H1 (cell line): ENCODE measurements around the gene CTIF. TPM values are rescaled to one million over a fixed set of nuclear protein-coding genes. Genes with fewer than 3 reads are reported as not detected.

Experiments
- CTCF ChIA-PET: fragments of 300-600 bp; sonication (Branson Sonifier 250); formaldehyde crosslinking; loops from one replicate; lab custom pipeline; 2021; ENCODE audit not compliant: partially characterized antibody; lab: Charles Lee
- POLR2A ChIA-PET: fragments of 300-600 bp; sonication (Branson Sonifier 250); formaldehyde crosslinking; loops from one replicate; lab custom pipeline; 2021; ENCODE audit warnings: inconsistent platforms; ENCODE audit not compliant: partially characterized antibody; lab: Charles Lee
- DNase-seq, 2 experiments: peaks; one replicate each; pipeline versions ENCODE4 v3.0.0 to v3.0.0-alpha.2; 2010 to 2022; ENCODE audit warnings: low spot score in 2 of 2, low read depth in 1 of 2, mixed read lengths in 1 of 2
- FAIRE-seq: peaks from 2 replicates; lab custom pipeline; 2011; peaks lifted over from hg19 to GRCh38; lab: Jason Lieb, UNC
- H2AFZ ChIP-seq: 2 replicates; pipeline ENCODE4 v1.8.1; 2012; ENCODE audit warnings: low read length, inconsistent platforms
- H2AK5ac ChIP-seq: 2 replicates; pipeline ENCODE4 v1.6.1; 2013; ENCODE audit warnings: low read depth, low read length
- H2BK120ac ChIP-seq: replicated peaks from 2 replicates; pipeline ENCODE3; 2013; ENCODE audit warnings: low read depth, low read length, inconsistent platforms
- H2BK12ac ChIP-seq: 2 replicates; pipeline ENCODE4 v1.6.1; 2013; ENCODE audit warnings: low read depth, low read length
- H2BK15ac ChIP-seq: 2 replicates; pipeline ENCODE4 v1.6.1; 2013; ENCODE audit warnings: low read length
- H2BK20ac ChIP-seq: 2 replicates; pipeline ENCODE4 v1.6.1; 2013; ENCODE audit warnings: low read length
- H2BK5ac ChIP-seq: 2 replicates; pipeline ENCODE4 v1.6.1; 2013; ENCODE audit warnings: low read depth, low read length
- H3K14ac ChIP-seq: 2 replicates; pipeline ENCODE4 v1.6.1; 2013; ENCODE audit warnings: inconsistent platforms; ENCODE audit not compliant: insufficient read length
- H3K18ac ChIP-seq: 2 replicates; pipeline ENCODE4 v1.6.1; 2013; ENCODE audit warnings: low read length; ENCODE audit errors: extremely low read depth
- H3K23ac ChIP-seq: 2 replicates; pipeline ENCODE4 v1.6.1; 2013; ENCODE audit warnings: inconsistent platforms; ENCODE audit not compliant: insufficient read length
- H3K23me2 ChIP-seq: 2 replicates; pipeline ENCODE4 v1.6.1; 2013; ENCODE audit warnings: low read depth, low read length
- H3K27ac ChIP-seq: 2 replicates; pipeline ENCODE4 v1.6.1; 2011; ENCODE audit warnings: low read depth, low read length, inconsistent platforms
- H3K27me3 ChIP-seq, 4 experiments: replicated peaks in 1 of 4; 1 replicate in 1 of 4; 2 replicates in 3 of 4; pipeline versions ENCODE4 v1.6.1 to v1.8.1; 2011 to 2013; ENCODE audit warnings: low read length in 3 of 4, mild to moderate bottlenecking in 3 of 4, inconsistent platforms in 2 of 4, mixed read lengths in 2 of 4, moderate library complexity in 1 of 4; ENCODE audit not compliant: control insufficient read depth in 3 of 4, insufficient read depth in 3 of 4; ENCODE audit errors: extremely low read depth in 1 of 4
- H3K36me3 ChIP-seq, 4 experiments: 2 replicates each; pipeline versions ENCODE4 v1.6.1 to v1.8.1; 2011 to 2013; ENCODE audit warnings: mild to moderate bottlenecking in 4 of 4, low read length in 3 of 4, moderate library complexity in 2 of 4, control low read depth in 1 of 4, inconsistent platforms in 1 of 4; ENCODE audit not compliant: insufficient read depth in 4 of 4, control insufficient read depth in 2 of 4
- H3K4ac ChIP-seq: replicated peaks from 2 replicates; pipeline ENCODE3; 2013; ENCODE audit warnings: low read length, low read depth, mixed read lengths, inconsistent platforms; ENCODE audit not compliant: insufficient read length
- H3K4me1 ChIP-seq, 4 experiments: replicated peaks in 1 of 4; 1 replicate in 1 of 4; 2 replicates in 3 of 4; pipeline versions ENCODE4 v1.6.1 to v1.8.1; 2011 to 2013; ENCODE audit warnings: low read length in 3 of 4, inconsistent platforms in 2 of 4, mixed read lengths in 1 of 4; ENCODE audit not compliant: insufficient read depth in 4 of 4, control insufficient read depth in 3 of 4
- H3K4me2 ChIP-seq, 2 experiments: 2 replicates each; pipeline versions ENCODE4 v1.6.1 to v1.8.1; 2011 to 2013; ENCODE audit warnings: low read depth in 2 of 2, low read length in 2 of 2, control low read depth in 1 of 2, inconsistent platforms in 1 of 2, mild to moderate bottlenecking in 1 of 2; ENCODE audit not compliant: insufficient read depth in 1 of 2
- H3K4me3 ChIP-seq, 4 experiments: fragments of 200-600, 300-600 bp in 1 of 4; sonication (generic), shearing (Covaris generic), sonication (Bioruptor Twin) in 1 of 4; 2 replicates each; pipeline versions ENCODE4 v1.5.1 to v1.8.1; 2011 to 2016; ENCODE audit warnings: low read length in 4 of 4, low read depth in 3 of 4, control low read depth in 2 of 4, inconsistent platforms in 2 of 4, mild to moderate bottlenecking in 2 of 4, mixed read lengths in 1 of 4, moderate library complexity in 1 of 4; ENCODE audit not compliant: insufficient read depth in 2 of 4; ENCODE audit errors: extremely low read depth in 1 of 4
- H3K56ac ChIP-seq: replicated peaks from 2 replicates; pipeline ENCODE3; 2013; ENCODE audit warnings: low read depth, mild to moderate bottlenecking, mixed read lengths, low read length, inconsistent platforms; ENCODE audit not compliant: insufficient read length
- H3K79me1 ChIP-seq: 2 replicates; pipeline ENCODE4 v1.6.1; 2013; ENCODE audit warnings: low read depth, low read length, control low read depth
- H3K79me2 ChIP-seq, 2 experiments: 2 replicates each; pipeline versions ENCODE4 v1.6.1 to v1.8.1; 2012 to 2013; ENCODE audit warnings: low read length in 2 of 2, mild to moderate bottlenecking in 2 of 2, inconsistent platforms in 1 of 2; ENCODE audit not compliant: insufficient read depth in 2 of 2, control insufficient read depth in 1 of 2
- H3K9ac ChIP-seq, 4 experiments: replicated peaks in 1 of 4; 1 replicate in 1 of 4; 2 replicates in 3 of 4; pipeline versions ENCODE4 v1.6.1 to v1.8.1; 2011 to 2013; ENCODE audit warnings: low read depth in 3 of 4, low read length in 3 of 4, control low read depth in 2 of 4, mild to moderate bottlenecking in 2 of 4, moderate library complexity in 2 of 4, inconsistent platforms in 1 of 4; ENCODE audit errors: extremely low read depth in 1 of 4
- H3K9me3 ChIP-seq, 2 experiments: 2 replicates each; pipeline versions ENCODE4 v1.6.1 to v1.8.1; 2012 to 2013; ENCODE audit warnings: mild to moderate bottlenecking in 2 of 2, moderate library complexity in 2 of 2, control low read depth in 1 of 2, inconsistent platforms in 1 of 2, low read depth in 1 of 2, low read length in 1 of 2, mixed read lengths in 1 of 2; ENCODE audit not compliant: insufficient read depth in 2 of 2
- H4K20me1 ChIP-seq, 2 experiments: replicated peaks in 1 of 2; 2 replicates each; pipeline versions ENCODE3 to v1.8.1; 2011 to 2013; ENCODE audit warnings: inconsistent platforms in 2 of 2, low read length in 2 of 2, mild to moderate bottlenecking in 1 of 2; ENCODE audit not compliant: insufficient read depth in 2 of 2, control insufficient read depth in 1 of 2
- H4K5ac ChIP-seq: 2 replicates; pipeline ENCODE4 v1.6.1; 2013; ENCODE audit warnings: low read length, low read depth, mixed read lengths, inconsistent platforms; ENCODE audit not compliant: insufficient read length
- H4K8ac ChIP-seq: 2 replicates; pipeline ENCODE4 v1.8.0; 2013; ENCODE audit warnings: mild to moderate bottlenecking, moderate library complexity, low read length, inconsistent platforms; ENCODE audit not compliant: insufficient read depth; ENCODE audit errors: extremely low read depth
- H4K91ac ChIP-seq: replicated peaks from 2 replicates; pipeline ENCODE3; 2013; ENCODE audit warnings: low read length, mixed read lengths, inconsistent platforms; ENCODE audit not compliant: insufficient read length
- CEBPB ChIP-seq: IDR thresholded peaks from 2 replicates; pipeline ENCODE4 v1.6.1; 2012; ENCODE audit warnings: low read depth, low read length
- HDAC6 ChIP-seq: IDR thresholded peaks from one replicate; pipeline ENCODE4 v1.7.1; 2012; ENCODE audit warnings: low read depth, mild to moderate bottlenecking, inconsistent platforms, low read length, moderate library complexity
- JUN ChIP-seq: IDR thresholded peaks from 2 replicates; pipeline ENCODE4 v1.6.1; 2011; ENCODE audit warnings: low read depth, mild to moderate bottlenecking, improper control_type of control experiment, low read length
- JUND ChIP-seq: IDR thresholded peaks from 2 replicates; pipeline ENCODE4 v1.6.1; 2011; ENCODE audit warnings: mild to moderate bottlenecking, improper control_type of control experiment, low read length
- KDM5A ChIP-seq: fragments of 200-600 bp; IDR thresholded peaks from 2 replicates; pipeline ENCODE4 v1.7.1; 2012; ENCODE audit warnings: mild to moderate bottlenecking, low read length, inconsistent platforms, mixed read lengths
- POU5F1 ChIP-seq: IDR thresholded peaks from 2 replicates; pipeline ENCODE4 v1.6.1; 2011; ENCODE audit warnings: low read depth, mild to moderate bottlenecking, low read length, moderate library complexity
- RXRA ChIP-seq: IDR thresholded peaks from 2 replicates; pipeline ENCODE4 v1.6.1; 2011; ENCODE audit warnings: low read depth, mild to moderate bottlenecking, low read length, moderate library complexity; ENCODE audit not compliant: insufficient read depth
- SIX5 ChIP-seq: IDR thresholded peaks from 2 replicates; pipeline ENCODE4 v1.6.1; 2011; ENCODE audit warnings: mild to moderate bottlenecking, low read depth, low read length
- SP1 ChIP-seq: IDR thresholded peaks from 2 replicates; pipeline ENCODE4 v1.6.1; 2011; ENCODE audit warnings: low read depth, low read length
- SP2 ChIP-seq: IDR thresholded peaks from 2 replicates; pipeline ENCODE4 v1.6.1; 2012; ENCODE audit warnings: mild to moderate bottlenecking, low read length, inconsistent platforms
- SP4 ChIP-seq: IDR thresholded peaks from 2 replicates; pipeline ENCODE4 v1.6.1; 2012; ENCODE audit warnings: low read length, inconsistent platforms
- TBP ChIP-seq: IDR thresholded peaks from 2 replicates; pipeline ENCODE4 v1.6.1; 2011; ENCODE audit warnings: low read depth, low read length, improper control_type of control experiment
- TCF12 ChIP-seq: IDR thresholded peaks from 2 replicates; pipeline ENCODE4 v1.6.1; 2011; ENCODE audit warnings: low read depth, mild to moderate bottlenecking, low read length
- WGBS, 2 experiments: shearing (Covaris generic) in 1 of 2; methylation state at CpG; one replicate each; pipeline versions ENCODE4 v1.1.6 to v1.1.7; 2013 to 2015; ENCODE audit warnings: low lambda C conversion rate in 2 of 2, mixed read lengths in 2 of 2, inconsistent platforms in 1 of 2, low coverage in 1 of 2, missing lambda C conversion rate in 1 of 2; ENCODE audit not compliant: insufficient replicate concordance in 2 of 2, insufficient coverage in 1 of 2, insufficient read length in 1 of 2; ENCODE audit errors: extremely low coverage in 1 of 2, missing lambda C conversion rate in 1 of 2; 5-methylcytosine and 5-hydroxymethylcytosine counted together
- polyA plus RNA-seq, 7 experiments: library from polyadenylated mRNA; depleted of rRNA in 3 of 7; stranded (reverse) in 5 of 7; unstranded in 2 of 7; fragments of >200 nt in 5 of 7; fragments of 200-250 nt in 2 of 7; gene quantifications; 1 replicate in 5 of 7; 2 replicates in 1 of 7; 4 replicates in 1 of 7; pipeline versions ENCODE4 v1.2.1 to v1.2.3, GENCODE V29; 2011 to 2013; ENCODE audit warnings: missing spikeins in 2 of 7, mixed read lengths in 2 of 7
- total RNA-seq: library from RNA; stranded (reverse); fragmentation: NEBNext Ultra II Directional; extraction: Animal tissue kit (Norgen Biotek cat#: 25700); gene quantifications from 2 replicates; pipeline ENCODE4 v1.2.1, GENCODE V29; 2021
- TF ChIP-seq, protein P1 (sequence below), 3 experiments: IDR thresholded peaks; 1 replicate in 2 of 3; 2 replicates in 1 of 3; pipeline versions ENCODE4 v1.5.1 to v1.6.1; 2011; ENCODE audit warnings: low read length in 3 of 3, mild to moderate bottlenecking in 3 of 3, inconsistent platforms in 2 of 3, low read depth in 1 of 3, moderate library complexity in 1 of 3; ENCODE audit not compliant: insufficient read depth in 1 of 3; ENCODE audit errors: control extremely low read depth in 1 of 3

The CTIF gene
- total and polyA plus RNA-seq, 2 of the 8 experiments (the other 6 are each of a cell fraction or from before 2014, with no cell fraction given): 9.0 to 17.8 TPM

DNA sequence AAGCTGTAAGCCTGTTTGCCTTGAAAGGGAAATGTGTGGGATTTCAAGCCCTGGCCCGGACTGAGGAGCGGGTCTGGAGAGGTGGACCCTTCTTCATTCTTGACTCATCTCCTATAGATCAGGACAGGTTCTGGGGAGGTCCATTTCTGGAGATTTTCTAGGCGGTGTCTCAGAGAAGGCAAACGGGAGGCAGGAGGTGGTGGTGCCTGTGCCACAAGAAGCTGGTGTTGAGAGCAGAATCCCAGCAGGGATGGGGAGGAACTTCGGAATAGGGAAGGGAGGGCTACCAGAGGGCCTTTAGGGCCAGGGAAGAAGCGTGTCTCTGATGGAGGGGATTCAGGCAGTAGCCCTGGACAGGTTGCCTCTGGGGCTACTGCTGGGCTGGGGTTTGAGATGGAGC, 93.0 kb downstream of the CTIF start:
- Histone ChIP-seq H3K79me2 (no peaks in the 10 kb centered on the region), H2BK12ac (no peak overlapping the region), H4K5ac (no peak overlapping the region), H3K14ac (no peak overlapping the region), H2BK15ac (no peak overlapping the region), H2AFZ (no peak overlapping the region), H3K4me3 (no peak overlapping the region), H2BK120ac (no peak overlapping the region), H2BK20ac (no peak overlapping the region), H3K4ac (no peak overlapping the region), H3K27me3 (no peaks in the 10 kb centered on the region; a peak in 1 of 7 replicates), H3K4me2 (no peak overlapping the region), H3K23ac (no peak overlapping the region), H2BK5ac (no peak overlapping the region), H3K56ac (no peak overlapping the region), H3K9ac (no peak overlapping the region), H3K9me3 (no peaks in the 10 kb centered on the region), H3K27ac (no peak overlapping the region), H3K36me3 (no peaks in the 10 kb centered on the region), H3K23me2 (no peaks in the 10 kb centered on the region), H4K20me1 (peaks cover 0 to 3% of the 10 kb centered on the region in 2 experiments), H2AK5ac (no peak overlapping the region), H3K4me1 (peaks cover 3 to 10% (median 6%) of the 10 kb centered on the region in 4 experiments; a peak in 5 of 7 replicates), H3K79me1 (no peaks in the 10 kb centered on the region), H4K91ac (no peak overlapping the region), H3K18ac (no peak overlapping the region), H4K8ac (no peak overlapping the region)
- ChIA-PET CTCF (interaction anchor here (0.6 to 1.8 kb wide), 5 partner anchors 9 to 228 kb away, joined by 3 to 9 read pairs (median 3); no protein-coding TSS in a partner anchor), POLR2A (interaction anchor here (0.6 kb wide), 1 partner anchor 292 kb away, joined by 3 read pairs; no protein-coding TSS in a partner anchor)
- FAIRE-seq (no peak), DNase-seq (no peak)
- 89% methylated on average over 6 of the region's 6 CpGs; no CpG with 5 or more reads in 1 of the 2 experiments for WGBS, 2 experiments
- TF ChIP-seq CEBPB (no peak), SP2 (no peak), POU5F1 (no peak), JUN (no peak), TCF12 (no peak), KDM5A (no peak), JUND (no peak), SP1 (no peak), SP4 (no peak), SIX5 (no peak), HDAC6 (no peak), TBP (no peak), RXRA (no peak)
- TF ChIP-seq, protein P1, sequence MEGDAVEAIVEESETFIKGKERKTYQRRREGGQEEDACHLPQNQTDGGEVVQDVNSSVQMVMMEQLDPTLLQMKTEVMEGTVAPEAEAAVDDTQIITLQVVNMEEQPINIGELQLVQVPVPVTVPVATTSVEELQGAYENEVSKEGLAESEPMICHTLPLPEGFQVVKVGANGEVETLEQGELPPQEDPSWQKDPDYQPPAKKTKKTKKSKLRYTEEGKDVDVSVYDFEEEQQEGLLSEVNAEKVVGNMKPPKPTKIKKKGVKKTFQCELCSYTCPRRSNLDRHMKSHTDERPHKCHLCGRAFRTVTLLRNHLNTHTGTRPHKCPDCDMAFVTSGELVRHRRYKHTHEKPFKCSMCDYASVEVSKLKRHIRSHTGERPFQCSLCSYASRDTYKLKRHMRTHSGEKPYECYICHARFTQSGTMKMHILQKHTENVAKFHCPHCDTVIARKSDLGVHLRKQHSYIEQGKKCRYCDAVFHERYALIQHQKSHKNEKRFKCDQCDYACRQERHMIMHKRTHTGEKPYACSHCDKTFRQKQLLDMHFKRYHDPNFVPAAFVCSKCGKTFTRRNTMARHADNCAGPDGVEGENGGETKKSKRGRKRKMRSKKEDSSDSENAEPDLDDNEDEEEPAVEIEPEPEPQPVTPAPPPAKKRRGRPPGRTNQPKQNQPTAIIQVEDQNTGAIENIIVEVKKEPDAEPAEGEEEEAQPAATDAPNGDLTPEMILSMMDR (IDR thresholded peaks at IDR 0.05; ENCODE audit: control extremely low read depth in 1 of 3, insufficient read depth in 1 of 3, low read depth in 1 of 3, low read length in 3 of 3): no peak
